Measurements from ENCODE around the gene GFM1. TPM values are rescaled to one million over a fixed set of nuclear protein-coding genes. Genes with fewer than 3 reads are reported as not detected.

GFM1 gene
- total and polyA plus RNA-seq, 2 donors (not counting 3 experiments of a cell fraction or from before 2014, with no cell fraction given), result 14.9 to 68.6 TPM

- Histone ChIP-seq H3K4me1 (ENCODE audit: control insufficient read depth, extremely low read depth, insufficient read depth, low read length) (peaks cover 47% of the 10 kb centered on the region), H3K36me3 (ENCODE audit: control insufficient read depth in 2 of 2, extremely low read depth in 1 of 2, insufficient read depth in 2 of 2, low read length in 2 of 2) (no peaks in the 10 kb centered on the region), H3K9ac (replicated peaks; ENCODE audit: extremely low read depth, insufficient read depth, low read length) (peak overlapping the region; percentile 7), H3K27me3 (ENCODE audit: control insufficient read depth in 2 of 2, insufficient read depth in 2 of 2, low read length in 2 of 2) (no peaks in the 10 kb centered on the region), H3K9me1 (replicated peaks; ENCODE audit: control insufficient read depth, extremely low read depth, insufficient read depth, low read length) (no peaks in the 10 kb centered on the region), H3K9me3 (replicated peaks; ENCODE audit: control insufficient read depth, insufficient read depth, low read length) (no peaks in the 10 kb centered on the region), H3K27ac (ENCODE audit: insufficient read depth, low read depth, low read length) (peak overlapping the region; percentile 59), H3K4me3 (replicated peaks in 1 of 3; ENCODE audit: insufficient read depth in 1 of 3, low read depth in 1 of 3, low read length in 3 of 3) (no peak overlapping the region), H3K4me2 (ENCODE audit: insufficient read depth, low read length) (peak overlapping the region; percentile 23), H2AFZ (ENCODE audit: low read depth, low read length) (peak overlapping the region; percentile 19), H4K20me1 (replicated peaks; ENCODE audit: control insufficient read depth, extremely low read depth, insufficient read depth, low read length) (no peaks in the 10 kb centered on the region), H3K79me2 (ENCODE audit: control insufficient read depth, insufficient read depth, low read length) (no peaks in the 10 kb centered on the region)
- POLR2A ChIA-PET, result interaction anchor here (0.7 to 1.5 kb wide), 5 partner anchors 10 to 66 kb away, joined by 3 to 4 read pairs (median 3); partner anchors contain the start of gene LXN
- dilution Hi-C loops (cut with MboI; ENCODE audit: extremely low pct_ligation_motif_present, low sequenced_read_pairs) (no loop called here), intact Hi-C loops (cut with micrococcal nuclease) (loop anchor here (1.0 to 10.0 kb wide), 5 partner anchors 10 to 1052 kb away; partner anchors contain the start of gene LXN)
- peak; percentile 38 for TF ChIP-seq GATA2 (IDR thresholded peaks at IDR 0.05; ENCODE audit: insufficient read depth, insufficient read length, low read depth, low read length)
- TF ChIP-seq MYC (IDR thresholded peaks at IDR 0.05; ENCODE audit: low read depth, low read length), result peak; percentile 95
- no peak for TF ChIP-seq POLR2AphosphoS5 (IDR thresholded peaks at IDR 0.05; ENCODE audit: insufficient read depth, low read depth, low read length)
- TF ChIP-seq POLR2A (IDR thresholded peaks at IDR 0.05; ENCODE audit: low read depth, low read length), result no peak
- peak; percentile 64 for TF ChIP-seq JUN (IDR thresholded peaks at IDR 0.05; ENCODE audit: borderline replicate concordance, insufficient read depth, insufficient read length, low read depth)
- TF ChIP-seq EZH2 (IDR thresholded peaks at IDR 0.05; ENCODE audit: borderline replicate concordance, low read depth, low read length, severe bottlenecking), result no peak
- TF ChIP-seq CTCF (IDR thresholded peaks at IDR 0.05; ENCODE audit: extremely low read depth in 1 of 2, insufficient read depth in 1 of 2, low read depth in 1 of 2, low read length in 2 of 2), result no peak
- peak; percentile 97 for TF ChIP-seq MAX (IDR thresholded peaks at IDR 0.05; ENCODE audit: insufficient read depth, insufficient read length)
- peak; percentile 48 for TF ChIP-seq FOS (IDR thresholded peaks at IDR 0.05; ENCODE audit: borderline replicate concordance, insufficient read depth, low read length)
- BruUV-seq (replicated peaks), result no TSS peak
- CTCF ChIA-PET, result interaction anchor here (1.1 to 3.8 kb wide), 9 partner anchors 9 to 81 kb away, joined by 3 to 29 read pairs (median 12); partner anchors contain the start of genes GFM1 and LXN
- FAIRE-seq (peak; percentile 96), DNase-seq (ENCODE audit: low read depth, low spot score) (peak; percentile 99)
These were observed 68.8 kb downstream of the GFM1 start for GRCh38 chr3:158713094-158713499.

Measured in endothelial cell of umbilical vein (primary cell).